Neutrophil (primary cell): ENCODE results near the gene KCNIP3.

ENCODE experiments used
- H3K27ac ChIP-seq: fragments of 200-600 bp; sonication (generic); 2 replicates; pipeline ENCODE4 v1.5.1; 2016; ENCODE audit warnings: mild to moderate bottlenecking, moderate library complexity
- H3K27me3 ChIP-seq: fragments of 200-600 bp; sonication (generic); 2 replicates; pipeline ENCODE4 v1.6.0; 2016; ENCODE audit warnings: mild to moderate bottlenecking
- H3K36me3 ChIP-seq: fragments of 200-600 bp; sonication (generic); 2 replicates; pipeline ENCODE4 v1.5.1; 2017
- H3K4me1 ChIP-seq, 2 experiments: fragments of 200-600 bp in 1 of 2; sonication (generic) in 1 of 2; 1 replicate in 1 of 2; 2 replicates in 1 of 2; pipeline versions ENCODE4 v1.5.1 to v1.6.1; 2013 to 2016; ENCODE audit warnings: low read depth in 1 of 2, low read length in 1 of 2, mild to moderate bottlenecking in 1 of 2, moderate library complexity in 1 of 2; ENCODE audit not compliant: control insufficient read depth in 1 of 2, insufficient read depth in 1 of 2
- H3K4me3 ChIP-seq, 2 experiments: fragments of 200-600 bp in 1 of 2; sonication (generic) in 1 of 2; 1 replicate in 1 of 2; 2 replicates in 1 of 2; pipeline ENCODE4 v1.5.1; 2013 to 2016; ENCODE audit warnings: low read depth in 1 of 2, low read length in 1 of 2, mild to moderate bottlenecking in 1 of 2, moderate library complexity in 1 of 2
- H3K9me3 ChIP-seq: fragments of 200-600 bp; sonication (generic); 2 replicates; pipeline ENCODE4 v1.5.1; 2016
- CTCF ChIP-seq: fragments of 200-600 bp; sonication (generic); IDR thresholded peaks from 2 replicates; pipeline ENCODE4 v1.5.1; 2016; ENCODE audit warnings: antibody characterized with exemption

Gene KCNIP3

DNA sequence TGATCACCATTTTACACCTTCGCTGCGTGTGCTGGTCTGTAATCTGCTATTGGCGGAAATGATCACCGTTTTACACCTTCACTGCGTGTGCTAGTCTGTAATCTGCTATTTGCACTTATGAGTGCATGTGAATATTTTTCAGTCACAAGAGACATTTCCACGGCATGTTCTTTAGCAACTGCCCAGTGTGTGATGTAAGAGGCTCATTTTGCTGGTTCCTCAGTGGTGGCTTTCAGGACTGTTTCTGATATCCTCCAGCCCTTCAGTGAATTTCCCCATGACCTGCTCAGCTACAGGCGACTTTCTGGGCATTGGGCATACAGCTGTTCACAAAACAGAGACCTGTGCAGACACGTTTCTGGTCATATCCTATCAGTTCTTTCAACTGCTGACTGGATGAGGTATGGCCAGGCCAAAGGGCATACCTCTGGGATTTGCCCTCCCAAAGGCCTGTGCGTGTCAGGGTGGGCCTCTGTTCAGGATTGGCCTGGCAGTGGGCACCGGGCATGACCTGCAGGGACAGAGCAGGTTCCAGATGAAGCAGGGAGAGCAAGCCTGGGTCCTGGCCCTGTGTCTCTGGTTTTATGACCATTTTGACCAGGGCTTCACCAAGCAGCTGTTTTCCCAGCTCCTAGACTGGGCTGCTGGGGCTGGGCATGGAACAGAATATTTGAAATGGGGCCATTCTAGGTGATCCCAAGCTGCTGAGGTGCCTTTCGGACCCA lies 23.4 kb upstream of the KCNIP3 start:
- no peak overlapping the region for H3K27ac ChIP-seq
- no peak overlapping the region for H3K4me3 ChIP-seq
- no peaks in the 10 kb centered on the region for H3K36me3 ChIP-seq

GRCh38 chr2:95274291-95275150 lies 22.6 kb upstream of the KCNIP3 start, which contains the start of gene PROM2:
Gene PROM2, plus strand, starts transcription at chr2:95274449. Its CDS starts 137 bp downstream, at chr2:95274586.
- no peak for TF ChIP-seq CTCF
- Histone ChIP-seq H3K9me3 (no peaks in the 10 kb centered on the region), H3K27ac (no peak within 1 kb of the TSS), H3K27me3 (no peaks in the 10 kb centered on the region), H3K4me1 (no peaks in the 10 kb centered on the region), H3K4me3 (no peak within 1 kb of the TSS), H3K36me3 (no peaks in the 10 kb centered on the region)

More for the DNA sequence above, 23.4 kb upstream of the KCNIP3 start:
- no peaks in the 10 kb centered on the region for H3K27me3 ChIP-seq
- no peak for TF ChIP-seq CTCF
- H3K9me3 ChIP-seq = no peaks in the 10 kb centered on the region
- H3K4me1 ChIP-seq = no peaks in the 10 kb centered on the region

GRCh38 chr2:95275151-95275515 lies 22.0 kb upstream of the KCNIP3 start:
- Histone ChIP-seq H3K9me3 (no peaks in the 10 kb centered on the region), H3K4me1 (no peaks in the 10 kb centered on the region), H3K36me3 (no peaks in the 10 kb centered on the region), H3K4me3 (no peak overlapping the region), H3K27me3 (no peaks in the 10 kb centered on the region), H3K27ac (no peak overlapping the region)
- TF ChIP-seq CTCF = no peak

- Histone ChIP-seq H3K4me3 (no peak overlapping the region), H3K4me1 (no peaks in the 10 kb centered on the region), H3K27me3 (no peaks in the 10 kb centered on the region), H3K9me3 (no peaks in the 10 kb centered on the region), H3K27ac (no peak overlapping the region), H3K36me3 (no peaks in the 10 kb centered on the region)
- TF ChIP-seq CTCF = no peak
Measured at GRCh38 chr2:95275601-95276243, 21.4 kb upstream of the KCNIP3 start.

GRCh38 chr2:95276244-95276887 lies 20.8 kb upstream of the KCNIP3 start:
- TF ChIP-seq CTCF = no peak
- H3K4me1 ChIP-seq = no peaks in the 10 kb centered on the region

More at GRCh38 chr2:95276244-95276887, 20.8 kb upstream of the KCNIP3 start:
- Histone ChIP-seq H3K9me3 (no peaks in the 10 kb centered on the region), H3K27me3 (no peaks in the 10 kb centered on the region), H3K27ac (no peak overlapping the region), H3K36me3 (no peaks in the 10 kb centered on the region), H3K4me3 (no peak overlapping the region)
